ENCODE results near the gene LAMA2.

DNA sequence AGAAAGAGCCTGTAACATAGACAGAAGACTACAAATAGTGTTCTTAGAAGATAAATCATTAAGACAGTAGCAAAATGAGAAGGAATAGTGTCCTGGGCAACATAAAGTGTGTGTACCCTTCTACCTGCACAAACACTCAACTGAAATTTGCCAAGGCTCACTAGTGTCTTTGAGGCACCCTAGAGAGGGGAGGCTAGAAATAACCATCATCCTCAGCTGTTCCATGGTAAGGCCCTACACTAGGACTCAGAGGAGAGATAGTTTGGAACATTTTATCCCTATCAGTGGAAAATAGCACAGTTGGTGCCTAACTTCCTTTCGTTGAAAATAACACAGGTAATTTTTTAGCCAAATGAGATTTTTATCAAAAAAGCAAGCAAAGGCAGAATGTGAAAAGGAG lies 230.7 kb downstream of the LAMA2 start:
- TF ChIP-seq, protein P1, sequence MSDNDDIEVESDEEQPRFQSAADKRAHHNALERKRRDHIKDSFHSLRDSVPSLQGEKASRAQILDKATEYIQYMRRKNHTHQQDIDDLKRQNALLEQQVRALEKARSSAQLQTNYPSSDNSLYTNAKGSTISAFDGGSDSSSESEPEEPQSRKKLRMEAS (IDR thresholded peaks at IDR 0.05): no peak
- no peak for TF ChIP-seq CBX3 (IDR thresholded peaks at IDR 0.05; ENCODE audit: low read depth)
- no peak for TF ChIP-seq EZH2 (IDR thresholded peaks at IDR 0.05)
- no peak for TF ChIP-seq JUND (IDR thresholded peaks at IDR 0.05)
- TF ChIP-seq POLR2AphosphoS5 (IDR thresholded peaks at IDR 0.05; ENCODE audit: low read depth, low read length): no peak
- no peak for TF ChIP-seq SP1 (IDR thresholded peaks at IDR 0.05; ENCODE audit: low read depth)
- TF ChIP-seq, protein P2, sequence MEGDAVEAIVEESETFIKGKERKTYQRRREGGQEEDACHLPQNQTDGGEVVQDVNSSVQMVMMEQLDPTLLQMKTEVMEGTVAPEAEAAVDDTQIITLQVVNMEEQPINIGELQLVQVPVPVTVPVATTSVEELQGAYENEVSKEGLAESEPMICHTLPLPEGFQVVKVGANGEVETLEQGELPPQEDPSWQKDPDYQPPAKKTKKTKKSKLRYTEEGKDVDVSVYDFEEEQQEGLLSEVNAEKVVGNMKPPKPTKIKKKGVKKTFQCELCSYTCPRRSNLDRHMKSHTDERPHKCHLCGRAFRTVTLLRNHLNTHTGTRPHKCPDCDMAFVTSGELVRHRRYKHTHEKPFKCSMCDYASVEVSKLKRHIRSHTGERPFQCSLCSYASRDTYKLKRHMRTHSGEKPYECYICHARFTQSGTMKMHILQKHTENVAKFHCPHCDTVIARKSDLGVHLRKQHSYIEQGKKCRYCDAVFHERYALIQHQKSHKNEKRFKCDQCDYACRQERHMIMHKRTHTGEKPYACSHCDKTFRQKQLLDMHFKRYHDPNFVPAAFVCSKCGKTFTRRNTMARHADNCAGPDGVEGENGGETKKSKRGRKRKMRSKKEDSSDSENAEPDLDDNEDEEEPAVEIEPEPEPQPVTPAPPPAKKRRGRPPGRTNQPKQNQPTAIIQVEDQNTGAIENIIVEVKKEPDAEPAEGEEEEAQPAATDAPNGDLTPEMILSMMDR (IDR thresholded peaks at IDR 0.05 in 2 of 3, conservative IDR thresholded peaks at IDR 0.05 in 1 of 3; ENCODE audit: borderline replicate concordance in 1 of 3, insufficient read depth in 1 of 3, low read depth in 2 of 3, low read length in 2 of 3): no peak
- TF ChIP-seq ZBTB33 (IDR thresholded peaks at IDR 0.05; ENCODE audit: extremely low read depth, insufficient replicate concordance, low read length): no peak
- TF ChIP-seq POLR2A (IDR thresholded peaks at IDR 0.05; ENCODE audit: borderline replicate concordance, extremely low read depth, insufficient read depth, insufficient read length): no peak
- TF ChIP-seq FOSL1 (IDR thresholded peaks at IDR 0.05; ENCODE audit: low read depth): no peak
- TF ChIP-seq, protein P3, sequence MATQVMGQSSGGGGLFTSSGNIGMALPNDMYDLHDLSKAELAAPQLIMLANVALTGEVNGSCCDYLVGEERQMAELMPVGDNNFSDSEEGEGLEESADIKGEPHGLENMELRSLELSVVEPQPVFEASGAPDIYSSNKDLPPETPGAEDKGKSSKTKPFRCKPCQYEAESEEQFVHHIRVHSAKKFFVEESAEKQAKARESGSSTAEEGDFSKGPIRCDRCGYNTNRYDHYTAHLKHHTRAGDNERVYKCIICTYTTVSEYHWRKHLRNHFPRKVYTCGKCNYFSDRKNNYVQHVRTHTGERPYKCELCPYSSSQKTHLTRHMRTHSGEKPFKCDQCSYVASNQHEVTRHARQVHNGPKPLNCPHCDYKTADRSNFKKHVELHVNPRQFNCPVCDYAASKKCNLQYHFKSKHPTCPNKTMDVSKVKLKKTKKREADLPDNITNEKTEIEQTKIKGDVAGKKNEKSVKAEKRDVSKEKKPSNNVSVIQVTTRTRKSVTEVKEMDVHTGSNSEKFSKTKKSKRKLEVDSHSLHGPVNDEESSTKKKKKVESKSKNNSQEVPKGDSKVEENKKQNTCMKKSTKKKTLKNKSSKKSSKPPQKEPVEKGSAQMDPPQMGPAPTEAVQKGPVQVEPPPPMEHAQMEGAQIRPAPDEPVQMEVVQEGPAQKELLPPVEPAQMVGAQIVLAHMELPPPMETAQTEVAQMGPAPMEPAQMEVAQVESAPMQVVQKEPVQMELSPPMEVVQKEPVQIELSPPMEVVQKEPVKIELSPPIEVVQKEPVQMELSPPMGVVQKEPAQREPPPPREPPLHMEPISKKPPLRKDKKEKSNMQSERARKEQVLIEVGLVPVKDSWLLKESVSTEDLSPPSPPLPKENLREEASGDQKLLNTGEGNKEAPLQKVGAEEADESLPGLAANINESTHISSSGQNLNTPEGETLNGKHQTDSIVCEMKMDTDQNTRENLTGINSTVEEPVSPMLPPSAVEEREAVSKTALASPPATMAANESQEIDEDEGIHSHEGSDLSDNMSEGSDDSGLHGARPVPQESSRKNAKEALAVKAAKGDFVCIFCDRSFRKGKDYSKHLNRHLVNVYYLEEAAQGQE (IDR thresholded peaks at IDR 0.05; ENCODE audit: low read depth): no peak
- TF ChIP-seq SIN3A (IDR thresholded peaks at IDR 0.05; ENCODE audit: low read depth): no peak
